Prostate gland (tissue), 2 donors: ENCODE results near the gene KLHL25. TPM values are rescaled to one million over a fixed set of nuclear protein-coding genes. Genes with fewer than 3 reads are reported as not detected.

ENCODE experiments used
- DNase-seq: peaks from one replicate; pipeline ENCODE4 v3.0.0-alpha.2; 2019; ENCODE audit warnings: low spot score
- H3K27ac ChIP-seq, 2 donors: fragments of 200-600 bp; sonication (generic); 2 replicates each; pipeline ENCODE4 v1.5.1; 2017 to 2019
- H3K27me3 ChIP-seq: fragments of 200-600 bp; sonication (generic); replicated peaks from 2 replicates; pipeline ENCODE4 v1.5.1; 2019; ENCODE audit not compliant: insufficient read depth
- H3K36me3 ChIP-seq, 2 donors: fragments of 200-600 bp; sonication (generic); 1 replicate in 1 of 2; 2 replicates in 1 of 2; pipeline versions ENCODE4 v1.5.1 to v1.8.1; 2017 to 2019
- H3K4me1 ChIP-seq: fragments of 200-600 bp; sonication (generic); replicated peaks from 2 replicates; pipeline ENCODE4 v1.5.1; 2019
- H3K4me3 ChIP-seq, 2 donors: fragments of 200-600 bp; sonication (generic); 2 replicates each; pipeline ENCODE4 v1.5.1; 2017 to 2019
- H3K9me3 ChIP-seq: fragments of 200-600 bp; sonication (generic); 2 replicates; pipeline ENCODE4 v1.5.1; 2017
- POLR2A ChIP-seq: fragments of 450-650 bp; IDR thresholded peaks from one replicate; pipeline ENCODE4 v1.6.1; 2016; ENCODE audit warnings: antibody characterized with exemption, mild to moderate bottlenecking
- POLR2AphosphoS5 ChIP-seq: sonication (generic); formaldehyde crosslinking; IDR thresholded peaks from one replicate; pipeline ENCODE4 v1.6.1; 2017; ENCODE audit warnings: antibody characterized with exemption
- WGBS: methylation state at CpG from one replicate; pipeline ENCODE4 v1.1.5; 2018; 5-methylcytosine and 5-hydroxymethylcytosine counted together
- intact Hi-C: fragments of 100-400 bp; cut with DNase I; formaldehyde crosslinking; loops from one replicate; pipeline ENCODE4 v1.14.2; 2022
- total RNA-seq, 2 donors: library from RNA; depleted of rRNA; stranded (reverse); fragments of >200 nt; gene quantifications; one replicate each; pipeline ENCODE4 v1.1.0, GENCODE V29; 2016
- TF ChIP-seq, protein P1 (sequence below), 4 experiments: fragments of 200-600 bp in 2 of 4; fragments of 450-650 bp in 2 of 4; sonication (generic) in 2 of 4; IDR thresholded peaks; 1 replicate in 3 of 4; 2 replicates in 1 of 4; pipeline ENCODE4 v1.5.1; 2016 to 2019; ENCODE audit warnings: antibody characterized with exemption in 4 of 4, mild to moderate bottlenecking in 2 of 4, moderate library complexity in 2 of 4

KLHL25 gene
- total RNA-seq, 2 donors from 2014 or later: 5.1 to 30.8 TPM

- peaks cover 3 to 10% of the 10 kb centered on the region in 2 donors for H3K36me3 ChIP-seq
- no peak overlapping the region for H3K27ac ChIP-seq
- H3K9me3 ChIP-seq: no peaks in the 10 kb centered on the region
- no peaks in the 10 kb centered on the region for H3K27me3 ChIP-seq
- no peak overlapping the region for H3K4me3 ChIP-seq
- WGBS: 96% methylated on average over 6 of the region's 6 CpGs
- TF ChIP-seq POLR2A: no peak
- TF ChIP-seq, protein P1, sequence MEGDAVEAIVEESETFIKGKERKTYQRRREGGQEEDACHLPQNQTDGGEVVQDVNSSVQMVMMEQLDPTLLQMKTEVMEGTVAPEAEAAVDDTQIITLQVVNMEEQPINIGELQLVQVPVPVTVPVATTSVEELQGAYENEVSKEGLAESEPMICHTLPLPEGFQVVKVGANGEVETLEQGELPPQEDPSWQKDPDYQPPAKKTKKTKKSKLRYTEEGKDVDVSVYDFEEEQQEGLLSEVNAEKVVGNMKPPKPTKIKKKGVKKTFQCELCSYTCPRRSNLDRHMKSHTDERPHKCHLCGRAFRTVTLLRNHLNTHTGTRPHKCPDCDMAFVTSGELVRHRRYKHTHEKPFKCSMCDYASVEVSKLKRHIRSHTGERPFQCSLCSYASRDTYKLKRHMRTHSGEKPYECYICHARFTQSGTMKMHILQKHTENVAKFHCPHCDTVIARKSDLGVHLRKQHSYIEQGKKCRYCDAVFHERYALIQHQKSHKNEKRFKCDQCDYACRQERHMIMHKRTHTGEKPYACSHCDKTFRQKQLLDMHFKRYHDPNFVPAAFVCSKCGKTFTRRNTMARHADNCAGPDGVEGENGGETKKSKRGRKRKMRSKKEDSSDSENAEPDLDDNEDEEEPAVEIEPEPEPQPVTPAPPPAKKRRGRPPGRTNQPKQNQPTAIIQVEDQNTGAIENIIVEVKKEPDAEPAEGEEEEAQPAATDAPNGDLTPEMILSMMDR (IDR thresholded peaks at IDR 0.05): no peak
- TF ChIP-seq POLR2AphosphoS5: no peak
- intact Hi-C loops: no loop called here
- no peak for DNase-seq
- no peaks in the 10 kb centered on the region for H3K4me1 ChIP-seq
These were observed 57.7 kb downstream of the KLHL25 start for GRCh38 chr15:85737061-85737460.

- H3K4me3 ChIP-seq: no peak overlapping the region
- H3K36me3 ChIP-seq: no peaks in the 10 kb centered on the region
- no peak overlapping the region for H3K27ac ChIP-seq
- no peaks in the 10 kb centered on the region for H3K27me3 ChIP-seq
- no peaks in the 10 kb centered on the region for H3K9me3 ChIP-seq
- TF ChIP-seq POLR2AphosphoS5 (no peak), POLR2A (no peak)
- TF ChIP-seq, protein P1 (IDR thresholded peaks at IDR 0.05): no peak
- intact Hi-C loops: no loop called here
- DNase-seq: no peak
- no peaks in the 10 kb centered on the region for H3K4me1 ChIP-seq
These were observed 61.3 kb downstream of the KLHL25 start for GRCh38 chr15:85733416-85733815.

DNA sequence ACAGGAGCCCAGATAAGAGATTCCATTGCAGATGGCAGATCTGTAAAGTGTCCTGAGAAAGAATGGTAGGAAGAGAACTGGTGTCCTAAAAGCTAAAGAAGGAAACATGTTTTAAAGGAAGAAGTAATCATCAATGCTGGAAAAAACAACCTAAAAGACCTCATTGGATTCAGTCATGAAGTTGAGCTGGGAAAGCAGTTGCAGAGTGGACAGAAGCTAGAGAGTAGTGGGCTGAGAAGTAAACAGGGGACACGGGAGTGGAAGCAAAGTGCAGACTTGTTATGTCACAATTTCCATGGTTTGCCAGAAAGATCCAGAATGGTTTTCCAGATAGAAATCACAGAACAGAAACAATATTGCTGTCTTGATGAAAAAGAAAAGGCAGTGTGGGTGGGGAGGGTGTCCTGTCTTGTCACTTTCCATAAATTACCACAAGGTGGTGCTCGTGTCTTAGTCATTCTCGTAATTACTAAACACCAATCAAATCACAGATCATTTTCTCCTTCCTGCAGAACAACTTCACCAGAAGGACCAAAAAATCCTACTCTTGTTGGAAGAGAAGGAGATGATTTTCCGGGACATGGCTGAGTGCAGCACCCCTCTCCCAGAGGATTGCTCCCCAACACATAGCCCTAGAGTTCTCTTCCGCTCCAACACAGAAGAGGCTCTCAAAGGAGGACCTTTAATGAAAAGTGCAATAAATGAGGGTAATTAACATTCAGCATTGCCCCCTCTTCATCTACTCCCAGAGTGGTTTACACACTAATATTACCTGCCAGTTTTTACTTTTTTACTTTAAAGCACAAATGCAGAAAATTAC, 64.5 kb downstream of the KLHL25 start:
- peak; percentile 66 for DNase-seq
- Histone ChIP-seq H3K9me3 (no peaks in the 10 kb centered on the region), H3K27me3 (no peaks in the 10 kb centered on the region), H3K4me1 (no peaks in the 10 kb centered on the region), H3K27ac (peak overlapping the region in 1 of 2 donors; percentile 10), H3K4me3 (no peak overlapping the region), H3K36me3 (no peaks in the 10 kb centered on the region)
- intact Hi-C loops: loop anchor here (2.0 kb wide), 1 partner anchor 101 kb away; no protein-coding TSS in a partner anchor
- TF ChIP-seq, protein P1 (IDR thresholded peaks at IDR 0.05): peak; percentile 50 to 83 (median 81)
- TF ChIP-seq POLR2AphosphoS5 (peak; percentile 49), POLR2A (no peak)
- 21% methylated on average over 5 of the region's 5 CpGs for WGBS

GRCh38 chr15:85727068-85727467, 67.7 kb downstream of the KLHL25 start:
- Histone ChIP-seq H3K4me1 (no peaks in the 10 kb centered on the region), H3K27me3 (no peaks in the 10 kb centered on the region), H3K36me3 (peaks cover 0 to 3% of the 10 kb centered on the region in 2 donors), H3K4me3 (no peak overlapping the region), H3K9me3 (no peaks in the 10 kb centered on the region), H3K27ac (peak overlapping the region; percentile 55 to 63)
- DNase-seq: no peak
- TF ChIP-seq, protein P1 (IDR thresholded peaks at IDR 0.05): no peak
- TF ChIP-seq POLR2AphosphoS5 (no peak), POLR2A (no peak)
- intact Hi-C loops: loop anchor here (5.0 to 10.0 kb wide), 3 partner anchors 110 to 432 kb away; no protein-coding TSS in a partner anchor
- 48% methylated on average over 2 of the region's 2 CpGs for WGBS
